ENCODE results near the gene HSPA4L. TPM values are rescaled to one million over a fixed set of nuclear protein-coding genes. Genes with fewer than 3 reads are reported as not detected.

Gene HSPA4L
- total and polyA plus RNA-seq, 2 experiments from 2014 or later = 3.5 to 4.2 TPM

DNA sequence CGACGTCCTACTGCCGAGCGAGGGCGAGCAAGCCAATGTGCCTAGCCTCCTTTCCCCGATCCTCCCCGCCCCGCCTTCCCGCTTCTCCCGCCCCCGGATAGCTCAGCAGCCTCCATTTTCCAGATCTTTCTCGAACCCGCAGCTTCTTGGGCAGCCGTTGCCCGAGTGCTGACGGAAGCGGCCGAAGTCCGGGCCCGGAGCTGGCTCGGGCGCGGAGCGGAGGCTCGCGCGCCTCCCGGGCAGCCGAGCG, 172 bp upstream of the HSPA4L start (continued):
- TF ChIP-seq, protein P1, sequence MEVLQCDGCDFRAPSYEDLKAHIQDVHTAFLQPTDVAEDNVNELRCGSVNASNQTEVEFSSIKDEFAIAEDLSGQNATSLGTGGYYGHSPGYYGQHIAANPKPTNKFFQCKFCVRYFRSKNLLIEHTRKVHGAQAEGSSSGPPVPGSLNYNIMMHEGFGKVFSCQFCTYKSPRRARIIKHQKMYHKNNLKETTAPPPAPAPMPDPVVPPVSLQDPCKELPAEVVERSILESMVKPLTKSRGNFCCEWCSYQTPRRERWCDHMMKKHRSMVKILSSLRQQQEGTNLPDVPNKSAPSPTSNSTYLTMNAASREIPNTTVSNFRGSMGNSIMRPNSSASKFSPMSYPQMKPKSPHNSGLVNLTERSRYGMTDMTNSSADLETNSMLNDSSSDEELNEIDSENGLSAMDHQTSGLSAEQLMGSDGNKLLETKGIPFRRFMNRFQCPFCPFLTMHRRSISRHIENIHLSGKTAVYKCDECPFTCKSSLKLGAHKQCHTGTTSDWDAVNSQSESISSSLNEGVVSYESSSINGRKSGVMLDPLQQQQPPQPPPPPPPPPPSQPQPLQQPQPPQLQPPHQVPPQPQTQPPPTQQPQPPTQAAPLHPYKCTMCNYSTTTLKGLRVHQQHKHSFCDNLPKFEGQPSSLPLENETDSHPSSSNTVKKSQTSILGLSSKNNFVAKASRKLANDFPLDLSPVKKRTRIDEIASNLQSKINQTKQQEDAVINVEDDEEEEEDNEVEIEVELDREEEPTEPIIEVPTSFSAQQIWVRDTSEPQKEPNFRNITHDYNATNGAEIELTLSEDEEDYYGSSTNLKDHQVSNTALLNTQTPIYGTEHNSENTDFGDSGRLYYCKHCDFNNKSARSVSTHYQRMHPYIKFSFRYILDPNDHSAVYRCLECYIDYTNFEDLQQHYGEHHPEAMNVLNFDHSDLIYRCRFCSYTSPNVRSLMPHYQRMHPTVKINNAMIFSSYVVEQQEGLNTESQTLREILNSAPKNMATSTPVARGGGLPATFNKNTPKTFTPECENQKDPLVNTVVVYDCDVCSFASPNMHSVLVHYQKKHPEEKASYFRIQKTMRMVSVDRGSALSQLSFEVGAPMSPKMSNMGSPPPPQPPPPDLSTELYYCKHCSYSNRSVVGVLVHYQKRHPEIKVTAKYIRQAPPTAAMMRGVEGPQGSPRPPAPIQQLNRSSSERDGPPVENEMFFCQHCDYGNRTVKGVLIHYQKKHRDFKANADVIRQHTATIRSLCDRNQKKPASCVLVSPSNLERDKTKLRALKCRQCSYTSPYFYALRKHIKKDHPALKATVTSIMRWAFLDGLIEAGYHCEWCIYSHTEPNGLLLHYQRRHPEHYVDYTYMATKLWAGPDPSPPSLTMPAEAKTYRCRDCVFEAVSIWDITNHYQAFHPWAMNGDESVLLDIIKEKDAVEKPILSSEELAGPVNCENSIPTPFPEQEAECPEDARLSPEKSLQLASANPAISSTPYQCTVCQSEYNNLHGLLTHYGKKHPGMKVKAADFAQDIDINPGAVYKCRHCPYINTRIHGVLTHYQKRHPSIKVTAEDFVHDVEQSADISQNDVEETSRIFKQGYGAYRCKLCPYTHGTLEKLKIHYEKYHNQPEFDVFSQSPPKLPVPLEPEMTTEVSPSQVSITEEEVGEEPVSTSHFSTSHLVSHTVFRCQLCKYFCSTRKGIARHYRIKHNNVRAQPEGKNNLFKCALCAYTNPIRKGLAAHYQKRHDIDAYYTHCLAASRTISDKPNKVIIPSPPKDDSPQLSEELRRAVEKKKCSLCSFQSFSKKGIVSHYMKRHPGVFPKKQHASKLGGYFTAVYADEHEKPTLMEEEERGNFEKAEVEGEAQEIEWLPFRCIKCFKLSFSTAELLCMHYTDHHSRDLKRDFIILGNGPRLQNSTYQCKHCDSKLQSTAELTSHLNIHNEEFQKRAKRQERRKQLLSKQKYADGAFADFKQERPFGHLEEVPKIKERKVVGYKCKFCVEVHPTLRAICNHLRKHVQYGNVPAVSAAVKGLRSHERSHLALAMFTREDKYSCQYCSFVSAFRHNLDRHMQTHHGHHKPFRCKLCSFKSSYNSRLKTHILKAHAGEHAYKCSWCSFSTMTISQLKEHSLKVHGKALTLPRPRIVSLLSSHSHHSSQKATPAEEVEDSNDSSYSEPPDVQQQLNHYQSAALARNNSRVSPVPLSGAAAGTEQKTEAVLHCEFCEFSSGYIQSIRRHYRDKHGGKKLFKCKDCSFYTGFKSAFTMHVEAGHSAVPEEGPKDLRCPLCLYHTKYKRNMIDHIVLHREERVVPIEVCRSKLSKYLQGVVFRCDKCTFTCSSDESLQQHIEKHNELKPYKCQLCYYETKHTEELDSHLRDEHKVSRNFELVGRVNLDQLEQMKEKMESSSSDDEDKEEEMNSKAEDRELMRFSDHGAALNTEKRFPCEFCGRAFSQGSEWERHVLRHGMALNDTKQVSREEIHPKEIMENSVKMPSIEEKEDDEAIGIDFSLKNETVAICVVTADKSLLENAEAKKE (CRISPR knock-in tag; IDR thresholded peaks at IDR 0.05) = no peak

DNA sequence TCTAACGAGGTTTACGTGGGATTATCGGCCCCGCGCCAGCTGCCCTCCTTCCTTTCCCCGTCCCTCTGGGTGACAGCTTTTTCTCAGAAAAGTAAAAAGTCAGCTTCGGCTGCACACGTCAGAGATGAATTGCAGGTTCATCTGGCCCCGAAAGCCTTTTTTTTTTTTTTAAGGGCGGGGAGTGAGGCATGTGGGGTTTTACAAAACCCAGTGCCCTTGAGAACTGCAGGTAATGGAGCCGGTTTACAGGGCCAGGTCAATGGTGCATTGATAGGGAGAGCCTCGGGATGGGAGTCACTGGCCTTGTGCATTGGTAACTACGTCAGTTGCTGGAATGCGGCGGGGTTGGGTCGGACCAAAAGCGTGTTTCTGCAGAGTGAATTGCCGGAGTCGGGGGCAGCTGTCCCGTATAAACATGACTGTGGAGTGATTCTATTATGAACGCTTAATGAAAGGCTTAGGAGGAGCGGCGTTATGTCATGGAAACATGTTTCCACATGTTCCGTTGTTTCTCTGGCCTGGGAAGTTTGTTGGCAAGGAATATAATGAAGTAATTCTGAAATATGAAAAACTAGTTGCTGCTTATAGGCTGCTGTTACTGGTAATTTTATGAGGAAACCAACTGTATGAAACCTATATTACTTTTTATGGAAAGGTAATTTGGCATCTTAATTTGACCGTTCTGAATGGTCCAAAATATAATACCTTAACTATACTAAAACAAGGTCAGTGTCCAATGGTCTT, 1.1 kb downstream of the HSPA4L start:
- H2AFZ ChIP-seq = peak overlapping the region; percentile 96
- H4K20me1 ChIP-seq (replicated peaks; ENCODE audit: insufficient read depth) = no peaks in the 10 kb centered on the region
- H3K9me2 ChIP-seq (ENCODE audit: insufficient read depth) = no peaks in the 10 kb centered on the region
- no peak overlapping the region for H3K27ac ChIP-seq (ENCODE audit: low read depth)
- peaks cover 30% of the 10 kb centered on the region for H3K27me3 Mint-ChIP-seq (ENCODE audit: insufficient read depth, low read depth, poor library complexity)
- H3K27ac Mint-ChIP-seq = no peak overlapping the region
- H3K79me2 ChIP-seq (replicated peaks; ENCODE audit: insufficient read depth) = no peaks in the 10 kb centered on the region
- H3K4me3 Mint-ChIP-seq = peak overlapping the region; percentile 87
- peaks cover 55% of the 10 kb centered on the region for H3K27me3 ChIP-seq (ENCODE audit: insufficient read depth)
- peaks cover 7% of the 10 kb centered on the region for H3K9me3 Mint-ChIP-seq
- no peaks in the 10 kb centered on the region for H3K36me3 ChIP-seq (ENCODE audit: insufficient read depth)
- H3K4me1 ChIP-seq (ENCODE audit: insufficient read depth) = peaks cover 13% of the 10 kb centered on the region; the same call in 1 of the 2 replicates
- peaks cover 4% of the 10 kb centered on the region; the same call in 1 of the 3 replicates for H3K36me3 Mint-ChIP-seq (ENCODE audit: low read depth)
- peak overlapping the region; percentile 69 for H3K4me3 ChIP-seq
- peak overlapping the region; percentile 92 for H3K4me2 ChIP-seq
- ATAC-seq (peak; percentile 30), DNase-seq (ENCODE audit: low spot score) (peak; percentile 69)
- H3F3A ChIP-seq (replicated peaks; ENCODE audit: low read depth) = 0 out of 2 replicates have a peak, but pooled peaks cover 7% of the 10 kb centered on the region
- 0 out of 2 replicates have a peak, but pooled peaks have one; percentile 18 for TF ChIP-seq CREB1 (CRISPR knock-in tag; IDR thresholded peaks at IDR 0.05; ENCODE audit: low read depth)
- TF ChIP-seq EZH2 (IDR thresholded peaks at IDR 0.05; ENCODE audit: low read depth, unreplicated experiment) = no peak
- H3K4me1 Mint-ChIP-seq = peaks cover 20% of the 10 kb centered on the region

Data from GM23338 (cell line).